Measurements from ENCODE around the gene FBXL17. TPM values are rescaled to one million over a fixed set of nuclear protein-coding genes. Genes with fewer than 3 reads are reported as not detected.

Gene FBXL17
- total RNA-seq, 1 donor from 2014 or later: 5.6 TPM

DNA sequence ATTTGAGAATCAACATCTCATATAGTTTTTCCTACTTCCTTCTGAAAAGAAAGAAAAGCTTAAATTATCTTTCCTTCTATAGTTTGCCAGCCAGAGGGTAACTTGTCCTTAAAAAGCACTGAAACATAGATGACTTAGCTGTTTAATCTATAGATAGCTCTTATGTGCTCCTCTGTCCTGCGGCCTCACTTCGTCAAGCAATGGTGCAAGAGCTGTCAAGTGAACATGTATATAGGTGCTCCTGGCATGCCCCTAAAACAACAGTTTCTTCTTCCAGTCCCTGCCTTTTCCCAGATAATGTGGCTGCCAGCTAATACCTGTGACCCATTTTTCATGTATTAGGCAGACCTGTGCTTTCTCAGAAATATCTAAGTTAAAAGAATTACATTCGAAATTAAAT, 423.5 kb downstream of the FBXL17 start:
- no peak for DNase-seq (ENCODE audit: low read depth in 2 of 2)

GRCh38 chr5:107957051-107957450, 424.8 kb downstream of the FBXL17 start:
- no peak for DNase-seq (ENCODE audit: low read depth in 2 of 2)

- DNase-seq (ENCODE audit: low read depth in 2 of 2): no peak
Observed at GRCh38 chr5:107955321-107955720, 426.6 kb downstream of the FBXL17 start.

GRCh38 chr5:107954254-107954653, 427.6 kb downstream of the FBXL17 start:
- no peak for DNase-seq (ENCODE audit: low read depth in 2 of 2)

DNA sequence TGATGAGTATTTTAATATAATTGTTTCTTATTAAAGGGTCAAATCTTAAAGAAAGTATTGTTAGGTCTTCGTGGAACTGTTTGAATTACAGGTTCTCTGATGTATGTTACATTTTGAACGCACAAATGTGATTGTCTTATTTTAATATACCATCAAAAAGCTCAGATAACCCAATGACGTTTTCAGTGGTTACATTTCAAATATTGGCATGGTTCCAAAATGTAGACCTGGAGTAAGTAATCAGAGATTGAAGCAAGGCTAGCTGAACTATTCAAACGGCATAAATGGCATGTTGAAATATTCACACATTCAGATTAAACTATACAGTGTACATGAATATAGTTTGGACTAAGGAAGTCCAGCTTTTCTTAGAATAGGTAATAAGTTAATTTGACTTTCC, 429.4 kb downstream of the FBXL17 start:
- no peak for DNase-seq (ENCODE audit: low read depth in 2 of 2)

DNA sequence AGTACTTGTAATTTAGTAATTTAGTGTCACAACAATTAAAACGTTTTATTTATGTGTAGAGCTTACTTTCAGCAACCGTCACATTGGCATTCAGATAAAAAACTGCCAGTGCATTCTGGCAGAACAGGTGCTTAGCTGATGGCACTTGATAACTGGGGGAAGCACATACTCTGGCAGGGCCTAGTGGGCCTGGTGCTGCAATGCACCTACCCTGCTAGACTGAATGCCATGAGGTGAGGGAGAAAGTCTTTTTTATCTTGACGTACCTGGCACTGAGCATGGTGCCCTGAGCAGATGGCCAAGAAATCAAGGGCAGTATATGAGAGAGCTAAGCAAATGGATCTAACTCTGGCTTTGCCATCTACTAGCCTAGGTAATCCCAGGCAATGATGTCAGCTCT, 430.6 kb downstream of the FBXL17 start:
- no peak for DNase-seq (ENCODE audit: low read depth in 2 of 2)

DNA sequence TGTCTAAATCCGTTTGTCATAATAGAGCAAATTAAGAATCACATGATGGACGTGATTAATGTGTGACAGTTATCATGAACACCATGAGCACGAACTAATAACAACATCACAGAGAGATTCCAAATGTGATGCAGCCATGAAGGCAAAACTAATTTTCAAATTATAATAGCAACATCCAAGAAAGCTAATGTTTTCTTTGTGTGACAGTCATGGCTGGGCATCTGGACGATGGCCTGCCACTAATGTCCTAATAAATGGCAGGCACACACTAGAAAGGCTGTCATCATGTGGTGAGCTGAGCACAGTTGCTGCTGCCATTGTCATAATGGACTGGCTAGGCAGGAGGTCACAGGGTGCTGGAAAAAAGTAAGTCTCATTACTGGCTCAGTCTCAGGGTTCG, 431.1 kb downstream of the FBXL17 start:
- DNase-seq (ENCODE audit: low read depth in 2 of 2): no peak

DNA sequence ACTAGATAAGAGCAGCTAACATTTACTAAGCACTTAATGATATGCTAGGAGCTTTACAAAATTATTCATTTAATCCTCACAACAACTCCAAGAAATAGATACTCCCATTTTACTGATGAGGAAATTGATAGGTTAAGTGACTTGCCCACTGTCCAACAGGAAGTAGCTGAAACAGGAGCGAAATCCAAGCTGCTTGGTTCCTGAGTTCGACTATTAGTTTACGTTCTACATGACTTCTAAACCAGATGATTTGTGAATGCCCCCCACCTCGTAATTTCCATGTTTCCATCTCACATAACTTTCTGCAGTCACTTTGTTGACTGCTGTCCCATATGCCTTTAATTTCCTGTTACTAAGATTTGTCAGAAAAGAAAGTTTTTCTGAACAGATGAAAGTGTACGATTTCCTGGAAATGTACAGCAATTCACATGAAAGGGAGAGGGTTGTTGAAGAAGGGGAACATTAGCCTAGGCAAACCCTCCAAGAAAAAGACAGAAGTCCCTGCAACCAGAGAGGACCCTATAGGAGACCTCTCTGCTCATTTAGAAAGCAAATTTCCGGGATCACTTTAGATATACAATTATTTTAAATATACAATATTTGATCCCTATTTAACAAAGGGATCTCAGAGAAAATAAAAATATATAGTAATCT, 432.1 kb downstream of the FBXL17 start:
- no peak for DNase-seq (ENCODE audit: low read depth in 2 of 2)

GRCh38 chr5:107948377-107948776, 433.5 kb downstream of the FBXL17 start:
- no peak for DNase-seq (ENCODE audit: low read depth in 2 of 2)

- no peak for DNase-seq (ENCODE audit: low read depth in 2 of 2)
Observed at GRCh38 chr5:107945061-107945460, 436.8 kb downstream of the FBXL17 start.

- no peak for DNase-seq (ENCODE audit: low read depth in 2 of 2)
Observed at GRCh38 chr5:107943923-107944322, 438.0 kb downstream of the FBXL17 start.

DNA sequence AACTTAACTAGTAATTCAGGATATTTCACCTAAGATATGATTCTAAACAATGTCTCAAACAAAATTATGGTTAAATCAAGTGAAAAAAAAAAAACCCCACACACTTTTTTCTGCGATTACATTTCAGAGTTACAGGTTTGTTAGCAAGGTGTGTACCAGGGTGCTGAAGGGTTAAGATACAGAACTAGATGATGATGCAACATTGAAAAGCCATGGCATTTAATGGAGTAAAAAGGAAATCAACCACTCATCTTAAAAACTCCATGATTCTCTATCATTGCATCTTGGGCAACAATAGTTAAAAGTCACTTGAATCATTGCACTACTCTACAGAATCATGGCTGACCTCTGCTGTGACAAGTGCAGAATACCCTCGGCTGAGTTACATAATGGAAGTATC, 440.9 kb downstream of the FBXL17 start:
- no peak for DNase-seq (ENCODE audit: low read depth in 2 of 2)

GRCh38 chr5:107937651-107938355, 444.1 kb downstream of the FBXL17 start:
- no peak for DNase-seq (ENCODE audit: low read depth in 2 of 2)

GRCh38 chr5:107937204-107937603, 444.7 kb downstream of the FBXL17 start:
- no peak for DNase-seq (ENCODE audit: low read depth in 2 of 2)

DNA sequence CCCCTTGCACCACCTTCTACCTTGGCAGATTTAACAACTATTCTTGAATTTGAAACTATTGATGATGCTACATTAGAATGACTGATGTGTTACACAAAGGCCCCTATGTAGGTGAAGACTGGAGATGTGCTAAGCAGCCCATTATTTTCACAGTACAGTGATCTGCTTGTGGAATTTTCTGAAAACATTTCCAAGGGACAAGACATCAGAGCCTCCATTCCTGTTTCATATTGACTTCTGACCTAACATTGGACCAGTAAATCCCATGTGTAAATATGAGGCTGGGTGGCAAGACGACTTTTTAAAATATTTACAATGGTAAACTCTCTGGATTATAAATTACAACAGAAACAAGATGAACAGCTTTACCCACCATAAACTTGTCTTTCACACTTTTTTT, 445.4 kb downstream of the FBXL17 start:
- no peak for DNase-seq (ENCODE audit: low read depth in 2 of 2)

DNA sequence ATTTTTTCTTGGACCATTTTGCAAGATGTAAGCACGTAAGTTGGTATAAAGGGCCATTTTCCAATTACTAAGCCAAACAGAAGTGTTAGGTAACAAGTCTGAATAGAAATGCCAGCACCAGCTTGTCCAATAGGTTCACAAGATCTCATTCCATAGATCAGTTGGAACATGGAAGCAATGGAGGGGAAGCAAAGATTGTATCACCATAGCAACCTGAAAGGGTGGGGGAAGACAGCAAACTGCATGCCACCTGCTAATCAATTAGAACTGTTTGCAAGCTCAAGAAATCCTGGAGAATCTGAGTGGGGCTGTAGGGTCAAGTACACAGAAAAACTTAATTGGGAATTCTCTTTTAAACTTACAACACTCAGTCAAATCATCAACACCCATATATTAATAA, 446.3 kb downstream of the FBXL17 start:
- DNase-seq (ENCODE audit: low read depth in 2 of 2): no peak

GRCh38 chr5:107933326-107933725, 448.6 kb downstream of the FBXL17 start:
- DNase-seq (ENCODE audit: low read depth in 2 of 2): no peak

DNA sequence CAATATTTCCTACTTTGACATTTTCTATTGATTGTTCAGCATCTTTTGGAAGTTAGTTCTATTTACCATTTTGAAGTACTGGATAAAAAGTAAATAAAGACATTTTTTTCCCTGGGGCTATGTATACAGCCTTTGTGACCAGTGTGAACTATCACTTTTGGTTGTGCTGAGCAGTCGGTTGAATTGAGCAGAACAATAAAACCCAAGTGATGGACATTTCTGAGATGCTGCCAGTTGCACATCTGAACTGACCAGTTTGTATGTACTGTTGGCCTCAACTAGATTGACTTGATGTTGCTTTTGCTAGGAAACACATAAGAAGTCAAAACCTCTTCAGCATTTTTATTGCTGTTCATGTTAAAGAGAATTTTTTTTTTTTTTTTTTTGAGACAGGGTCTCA, 451.0 kb downstream of the FBXL17 start:
- no peak for DNase-seq (ENCODE audit: low read depth in 2 of 2)

GRCh38 chr5:107930092-107930491, 451.8 kb downstream of the FBXL17 start:
- DNase-seq (ENCODE audit: low read depth in 2 of 2): no peak

GRCh38 chr5:107929080-107929479, 452.8 kb downstream of the FBXL17 start:
- DNase-seq (ENCODE audit: low read depth in 2 of 2): no peak

DNA sequence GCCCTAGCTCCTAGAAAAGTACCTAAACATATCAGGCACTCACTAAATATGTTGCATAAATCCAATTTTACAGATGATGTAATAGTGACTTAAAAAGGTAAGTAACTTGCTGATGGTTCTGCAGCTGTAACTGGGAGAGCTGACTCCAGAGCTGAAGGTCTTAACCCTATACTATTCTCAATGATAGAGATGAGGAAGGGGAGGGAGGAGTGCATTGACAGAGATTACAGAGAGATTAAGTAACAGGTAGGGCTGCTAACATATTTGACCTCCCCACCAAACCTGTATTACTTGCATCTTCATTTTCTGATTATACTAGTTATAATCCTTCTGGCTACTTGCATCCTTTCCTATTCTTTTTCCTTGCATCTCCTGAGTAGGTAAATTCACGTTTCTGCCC, 455.8 kb downstream of the FBXL17 start:
- DNase-seq (ENCODE audit: low read depth in 2 of 2): no peak

DNA sequence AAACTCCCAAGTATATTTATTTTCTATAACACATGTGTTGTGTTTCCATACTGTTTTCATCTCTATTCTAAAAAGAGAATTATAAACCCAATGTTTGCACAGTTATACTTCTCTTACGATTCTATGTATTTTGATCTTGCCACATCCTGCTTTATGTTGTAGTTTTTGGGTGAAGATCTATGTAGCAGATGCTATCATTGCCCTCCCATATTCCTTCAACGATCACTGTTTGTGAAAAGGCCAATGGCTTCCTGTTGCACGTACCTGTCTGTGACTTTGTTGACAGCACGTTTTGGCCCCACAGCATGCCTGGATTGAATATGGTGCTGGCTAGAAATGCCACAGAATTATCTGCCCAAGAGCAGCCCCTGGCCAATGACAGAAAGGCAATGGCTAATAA, 456.7 kb downstream of the FBXL17 start:
- no peak for DNase-seq (ENCODE audit: low read depth in 2 of 2)

DNA sequence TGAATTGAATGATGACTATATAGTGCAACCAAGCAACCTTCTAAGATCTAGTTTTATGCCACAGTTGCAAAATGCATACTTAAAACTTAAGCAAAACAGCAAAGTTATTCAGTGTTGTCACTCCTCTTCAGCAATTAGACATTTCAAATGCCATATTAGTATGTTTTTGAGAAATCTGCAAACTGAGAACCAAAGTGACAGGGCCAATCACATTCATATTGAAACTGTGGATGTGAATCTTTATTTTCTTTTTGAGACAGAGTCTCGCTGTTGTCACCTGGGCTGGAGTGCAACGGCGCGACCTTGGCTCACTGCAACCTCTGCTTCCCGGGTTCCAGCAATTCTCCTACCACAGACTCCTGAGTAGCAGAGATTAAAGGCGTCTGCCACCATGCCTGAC, 461.9 kb downstream of the FBXL17 start:
- no peak for DNase-seq (ENCODE audit: low read depth in 2 of 2)

DNA sequence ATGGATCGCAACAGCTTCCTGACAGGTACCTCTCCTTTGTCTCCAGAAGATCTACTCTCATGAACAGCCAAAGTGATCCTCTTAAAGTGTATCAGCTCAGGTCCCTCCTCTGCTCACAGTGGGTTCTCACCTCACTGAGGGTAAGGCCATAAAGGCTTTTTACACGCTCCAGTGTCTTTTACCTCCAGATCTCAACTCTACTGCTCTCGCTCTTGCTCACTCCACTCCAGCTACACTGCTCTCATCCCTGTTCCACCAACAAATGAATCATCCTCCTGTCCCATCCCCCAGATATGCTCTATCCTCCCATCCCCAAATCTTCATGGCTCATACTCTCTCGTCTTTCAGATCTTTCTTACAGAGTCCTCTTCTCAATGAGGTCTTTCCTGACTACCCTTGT, 462.5 kb downstream of the FBXL17 start:
- no peak for DNase-seq (ENCODE audit: low read depth in 2 of 2)
